Spleen (tissue), 7 donors: ENCODE data around the gene CHD9NB.
A peak's percentile ranks its signal among the peaks of the same experiment; 100 is the strongest.

Experiments
- POLR2A ChIP-seq, 3 donors: fragments of 450-650 bp; IDR thresholded peaks; one replicate each; pipeline ENCODE4 v1.5.1; 2017; ENCODE audit warnings: antibody characterized with exemption in 3 of 3, mild to moderate bottlenecking in 1 of 3
- POLR2AphosphoS5 ChIP-seq, 3 donors: sonication (generic); formaldehyde crosslinking; IDR thresholded peaks; one replicate each; pipeline ENCODE4 v1.5.1; 2017; ENCODE audit warnings: antibody characterized with exemption in 3 of 3
- TF ChIP-seq, protein P1 (sequence below), 11 experiments: fragments of 200-600 bp in 7 of 11; fragments of 450-650 bp in 4 of 11; sonication (generic) in 4 of 11; IDR thresholded peaks in 8 of 11; conservative IDR thresholded peaks in 3 of 11; 1 replicate in 7 of 11; 2 replicates in 4 of 11; pipeline versions ENCODE4 v1.4.0 to v1.8.0; 2016 to 2021; ENCODE audit warnings: antibody characterized with exemption in 11 of 11, inconsistent platforms in 4 of 11, mild to moderate bottlenecking in 1 of 11
- donor health status: DM: no; HTN: no; CAD: no; lungs with moderate emphysema.
- donor health status: DM: no; HTN: no; CAD: no.
- donor health status: DM: no; HTN: no; CAD: no.

- TF ChIP-seq, protein P1, sequence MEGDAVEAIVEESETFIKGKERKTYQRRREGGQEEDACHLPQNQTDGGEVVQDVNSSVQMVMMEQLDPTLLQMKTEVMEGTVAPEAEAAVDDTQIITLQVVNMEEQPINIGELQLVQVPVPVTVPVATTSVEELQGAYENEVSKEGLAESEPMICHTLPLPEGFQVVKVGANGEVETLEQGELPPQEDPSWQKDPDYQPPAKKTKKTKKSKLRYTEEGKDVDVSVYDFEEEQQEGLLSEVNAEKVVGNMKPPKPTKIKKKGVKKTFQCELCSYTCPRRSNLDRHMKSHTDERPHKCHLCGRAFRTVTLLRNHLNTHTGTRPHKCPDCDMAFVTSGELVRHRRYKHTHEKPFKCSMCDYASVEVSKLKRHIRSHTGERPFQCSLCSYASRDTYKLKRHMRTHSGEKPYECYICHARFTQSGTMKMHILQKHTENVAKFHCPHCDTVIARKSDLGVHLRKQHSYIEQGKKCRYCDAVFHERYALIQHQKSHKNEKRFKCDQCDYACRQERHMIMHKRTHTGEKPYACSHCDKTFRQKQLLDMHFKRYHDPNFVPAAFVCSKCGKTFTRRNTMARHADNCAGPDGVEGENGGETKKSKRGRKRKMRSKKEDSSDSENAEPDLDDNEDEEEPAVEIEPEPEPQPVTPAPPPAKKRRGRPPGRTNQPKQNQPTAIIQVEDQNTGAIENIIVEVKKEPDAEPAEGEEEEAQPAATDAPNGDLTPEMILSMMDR (IDR thresholded peaks at IDR 0.05 in 8 of 11, conservative IDR thresholded peaks at IDR 0.05 in 3 of 11) = no peak
- peak; percentile 77 to 86 (median 80) for TF ChIP-seq POLR2AphosphoS5 (IDR thresholded peaks at IDR 0.05)
- no peak for TF ChIP-seq POLR2A (IDR thresholded peaks at IDR 0.05)
These were observed 46.0 kb upstream of the CHD9NB start for GRCh38 chr16:53098526-53099317.
